GM12878 (cell line): ENCODE data around the gene ARHGAP22. TPM values are rescaled to one million over a fixed set of nuclear protein-coding genes. Genes with fewer than 3 reads are reported as not detected.

Source experiments
- ATAC-seq: fragments of 200-7000 bp; cut with Tn5 transposase; 3 replicates; pipeline ENCODE4 v1.9.1; 2020; ENCODE audit warnings: mild to moderate bottlenecking, moderate library complexity
- BruUV-seq: library from RNA; stranded (reverse); fragments of 400-500 nt; replicated peaks from 2 replicates; lab custom pipeline; 2021; lab: Mats Ljungman, UMichigan
- CTCF ChIA-PET: fragments of 300-600 bp; sonication (Branson Sonifier 250); formaldehyde crosslinking; extraction: SDS; loops from one replicate; lab custom pipeline; 2021; ENCODE audit warnings: inconsistent platforms; lab: Yijun Ruan, JAX
- POLR2A ChIA-PET: fragments of 350-600 bp; formaldehyde crosslinking; extraction: SDS; loops from one replicate; lab custom pipeline; 2021; ENCODE audit warnings: inconsistent platforms; lab: Charles Lee
- RAD21 ChIA-PET: fragments of 300-600 bp; sonication (Branson Sonifier 250); formaldehyde crosslinking; loops from one replicate; lab custom pipeline; 2023; ENCODE audit warnings: antibody characterized with exemption; ENCODE audit not compliant: unreplicated experiment; lab: Charles Lee
- SMC1A ChIA-PET: fragments of 300-600 bp; sonication (Branson Sonifier 250); formaldehyde crosslinking; loops from one replicate; lab custom pipeline; 2023; ENCODE audit not compliant: unreplicated experiment, uncharacterized antibody; lab: Charles Lee
- DNase-seq: peaks from one replicate; pipeline ENCODE4 v3.0.0-alpha.2; 2011; ENCODE audit warnings: low read depth, low spot score
- FAIRE-seq: peaks from 3 replicates; lab custom pipeline; 2011; peaks lifted over from hg19 to GRCh38; lab: Jason Lieb, UNC
- H2AFZ ChIP-seq: 2 replicates; pipeline ENCODE4 v1.6.0; 2011; ENCODE audit warnings: low read depth, low read length, control low read depth; ENCODE audit not compliant: control insufficient read depth
- H3K27ac ChIP-seq: 2 replicates; pipeline ENCODE4 v1.5.1; 2011; ENCODE audit warnings: control low read depth; ENCODE audit not compliant: control insufficient read depth, insufficient read depth
- H3K27me3 ChIP-seq, 2 experiments: replicated peaks in 1 of 2; 2 replicates each; pipeline versions ENCODE4 v1.6.0 to v1.6.1; 2011; ENCODE audit warnings: low read length in 1 of 2; ENCODE audit not compliant: control insufficient read depth in 2 of 2, insufficient read depth in 2 of 2
- H3K36me3 ChIP-seq, 2 experiments: 2 replicates each; pipeline ENCODE4 v1.5.1; 2011; ENCODE audit warnings: low read length in 1 of 2; ENCODE audit not compliant: control insufficient read depth in 2 of 2, insufficient read depth in 2 of 2
- H3K4me1 ChIP-seq: 2 replicates; pipeline ENCODE4 v1.6.1; 2011; ENCODE audit warnings: mild to moderate bottlenecking, low read length, moderate library complexity, mixed read lengths; ENCODE audit not compliant: control insufficient read depth, insufficient read depth
- H3K4me2 ChIP-seq: 2 replicates; pipeline ENCODE4 v1.6.0; 2011; ENCODE audit warnings: control low read depth; ENCODE audit not compliant: control insufficient read depth, insufficient read depth
- H3K4me3 ChIP-seq: fragments of 200-600 bp; sonication (generic); 2 replicates; pipeline ENCODE4 v1.5.1; 2016
- H3K79me2 ChIP-seq: 2 replicates; pipeline ENCODE4 v1.6.0; 2011; ENCODE audit warnings: low read length; ENCODE audit not compliant: control insufficient read depth, insufficient read depth
- H3K9ac ChIP-seq: 2 replicates; pipeline ENCODE4 v1.8.0; 2011; ENCODE audit warnings: low read length, control low read depth, mixed read lengths; ENCODE audit not compliant: control insufficient read depth, insufficient read depth
- H3K9me3 ChIP-seq: replicated peaks from 3 replicates; pipeline ENCODE4 v1.5.1; 2011; ENCODE audit warnings: mild to moderate bottlenecking, low read length; ENCODE audit not compliant: control insufficient read depth, insufficient read depth
- H4K20me1 ChIP-seq: 2 replicates; pipeline ENCODE4 v1.6.0; 2011; ENCODE audit not compliant: control insufficient read depth, insufficient read depth
- ATF3 ChIP-seq: IDR thresholded peaks from 2 replicates; pipeline ENCODE4 v1.6.1; 2011; ENCODE audit warnings: low read depth, mild to moderate bottlenecking, low read length, moderate library complexity, borderline replicate concordance; ENCODE audit errors: extremely low read depth
- CHD1 ChIP-seq: IDR thresholded peaks from 2 replicates; pipeline ENCODE4 v1.6.1; 2012; ENCODE audit warnings: low read depth, low read length, improper control_type of control experiment
- DPF2 ChIP-seq: fragments of 450-650 bp; IDR thresholded peaks from 2 replicates; pipeline ENCODE4 v1.6.1; 2017; ENCODE audit warnings: mild to moderate bottlenecking
- JUNB ChIP-seq: IDR thresholded peaks from 2 replicates; pipeline ENCODE4 v1.6.1; 2016; ENCODE audit warnings: antibody characterized with exemption, mild to moderate bottlenecking
- LARP7 ChIP-seq: fragments of 450-650 bp; IDR thresholded peaks from 2 replicates; pipeline ENCODE4 v1.6.1; 2017; ENCODE audit warnings: mild to moderate bottlenecking
- MLLT1 ChIP-seq: fragments of 450-650 bp; IDR thresholded peaks from 2 replicates; pipeline ENCODE4 v1.6.1; 2016; ENCODE audit warnings: mild to moderate bottlenecking
- MTA2 ChIP-seq: fragments of 450-650 bp; IDR thresholded peaks from 2 replicates; pipeline ENCODE4 v1.6.1; 2016; ENCODE audit warnings: low read depth, mild to moderate bottlenecking, moderate library complexity
- RUNX3 ChIP-seq: IDR thresholded peaks from 2 replicates; pipeline ENCODE4 v1.6.1; 2012; ENCODE audit warnings: low read length, inconsistent platforms
- SMAD5 ChIP-seq: IDR thresholded peaks from 2 replicates; pipeline ENCODE4 v1.6.1; 2016; ENCODE audit warnings: antibody characterized with exemption, low read depth
- SMC3 ChIP-seq: IDR thresholded peaks from 2 replicates; pipeline ENCODE4 v1.6.1; 2011; ENCODE audit warnings: low read length, improper control_type of control experiment, borderline replicate concordance
- TCF7 ChIP-seq: IDR thresholded peaks from 2 replicates; pipeline ENCODE4 v1.6.1; 2014; ENCODE audit warnings: antibody characterized with exemption, borderline replicate concordance
- YBX1 ChIP-seq: fragments of 450-650 bp; IDR thresholded peaks from 2 replicates; pipeline ENCODE4 v1.6.1; 2016; ENCODE audit warnings: antibody characterized with exemption
- ZNF24 ChIP-seq: fragments of 450-650 bp; IDR thresholded peaks from 2 replicates; pipeline ENCODE4 v1.6.1; 2017; ENCODE audit warnings: antibody characterized with exemption, mild to moderate bottlenecking
- ZNF274 ChIP-seq: IDR thresholded peaks from one replicate; pipeline ENCODE4 v1.8.0; 2011; ENCODE audit not compliant: insufficient read length, insufficient read depth
- ZSCAN29 ChIP-seq: fragments of 450-650 bp; IDR thresholded peaks from 2 replicates; pipeline ENCODE4 v1.6.1; 2017; ENCODE audit warnings: mild to moderate bottlenecking, moderate library complexity
- WGBS: methylation state at CpG from one replicate; pipeline ENCODE4 v1.1.6; 2016; ENCODE audit warnings: low lambda C conversion rate; ENCODE audit not compliant: insufficient replicate concordance, insufficient coverage; ENCODE audit errors: missing lambda C conversion rate; 5-methylcytosine and 5-hydroxymethylcytosine counted together
- in situ Hi-C: fragments of 300-500 bp; cut with MboI; formaldehyde crosslinking; loops from 9 replicates; pipeline ENCODE4 v1.14.3; 2018; ENCODE audit warnings: mixed read lengths
- intact Hi-C: fragments of 100-400 bp; cut with micrococcal nuclease; formaldehyde crosslinking; loops from one replicate; pipeline ENCODE4 v1.14.2; 2022; ENCODE audit not compliant: unreplicated experiment
- polyA plus RNA-seq, 11 experiments: library from polyadenylated mRNA; depleted of rRNA in 4 of 11; unstranded in 6 of 11; stranded (reverse) in 5 of 11; fragments of >200 nt; fragmentation: Nextera tagmentation in 4 of 11; fragmentation: Illumina TruSeq in 1 of 11; extraction: Ambion mirVana in 4 of 11; extraction: Trizol in 1 of 11; gene quantifications; 1 replicate in 1 of 11; 2 replicates in 10 of 11; pipeline versions ENCODE4 v1.2.1 to v1.2.3, GENCODE V29; 2011 to 2016; ENCODE audit warnings: inconsistent platforms in 2 of 11, missing spikeins in 2 of 11, low read depth in 1 of 11
- total RNA-seq, 4 experiments: library from RNA; depleted of rRNA in 3 of 4; stranded (reverse); fragments of >200 nt in 3 of 4; fragmentation: Illumina TruSeq in 1 of 4; extraction: Trizol in 1 of 4; gene quantifications; 2 replicates each; pipeline versions ENCODE4 v1.2.1 to v1.2.3, GENCODE V29; 2013 to 2021
- TF ChIP-seq, protein P1 (sequence below): fragments of 450-650 bp; IDR thresholded peaks from 2 replicates; pipeline ENCODE4 v1.6.1; 2018; ENCODE audit warnings: mild to moderate bottlenecking, low read depth, moderate library complexity; ENCODE audit not compliant: partially characterized antibody

Gene ARHGAP22
- total and polyA plus RNA-seq, 10 of the 15 experiments (the other 5 are each of a cell fraction or from before 2014, with no cell fraction given) = 0.07 to 0.61 (median 0.18) TPM; not detected in 5

- no TSS peak for BruUV-seq
- POLR2A ChIA-PET = interaction anchor here (0.9 kb wide), 1 partner anchor 10 kb away, joined by 4 read pairs; no protein-coding TSS in a partner anchor
- CTCF ChIA-PET = interaction anchor here (1.1 to 2.1 kb wide), 7 partner anchors 9 to 256 kb away, joined by 3 to 7 read pairs (median 4); no protein-coding TSS in a partner anchor
- intact Hi-C loops = no loop called here
- Histone ChIP-seq H3K27me3 (no peaks in the 10 kb centered on the region), H3K9me3 (no peaks in the 10 kb centered on the region), H3K4me3 (no peak overlapping the region), H2AFZ (no peak overlapping the region), H3K4me2 (peak overlapping the region; percentile 33; the same call in 1 of the 2 replicates), H3K9ac (no peak overlapping the region), H4K20me1 (no peaks in the 10 kb centered on the region), H3K36me3 (no peaks in the 10 kb centered on the region), H3K27ac (no peak overlapping the region), H3K79me2 (no peaks in the 10 kb centered on the region), H3K4me1 (peaks cover 8% of the 10 kb centered on the region; the same call in 1 of the 2 replicates)
- ATAC-seq (peak; percentile 67), DNase-seq (no peak), FAIRE-seq (no peak)
- SMC1A ChIA-PET = interaction anchor here (1.0 to 1.9 kb wide), 2 partner anchors 30 to 34 kb away, joined by 3 to 4 read pairs; no protein-coding TSS in a partner anchor
- 36% methylated on average over 3 of the region's 3 CpGs for WGBS
- in situ Hi-C loops = no loop called here
- RAD21 ChIA-PET = interaction anchor here (1.1 to 1.5 kb wide), 2 partner anchors 15 to 37 kb away, joined by 3 read pairs; no protein-coding TSS in a partner anchor
- TF ChIP-seq SMC3 = no peak
- no peak for TF ChIP-seq LARP7
- no peak for TF ChIP-seq ZNF24
- no peak for TF ChIP-seq MLLT1
- no peak for TF ChIP-seq YBX1
- TF ChIP-seq ZNF274 = no peak
- peak; percentile 61 for TF ChIP-seq MTA2
- peak; percentile 55 for TF ChIP-seq RUNX3
- TF ChIP-seq DPF2 = no peak
- TF ChIP-seq ATF3 = no peak
- TF ChIP-seq SMAD5 = no peak
- TF ChIP-seq, protein P1, sequence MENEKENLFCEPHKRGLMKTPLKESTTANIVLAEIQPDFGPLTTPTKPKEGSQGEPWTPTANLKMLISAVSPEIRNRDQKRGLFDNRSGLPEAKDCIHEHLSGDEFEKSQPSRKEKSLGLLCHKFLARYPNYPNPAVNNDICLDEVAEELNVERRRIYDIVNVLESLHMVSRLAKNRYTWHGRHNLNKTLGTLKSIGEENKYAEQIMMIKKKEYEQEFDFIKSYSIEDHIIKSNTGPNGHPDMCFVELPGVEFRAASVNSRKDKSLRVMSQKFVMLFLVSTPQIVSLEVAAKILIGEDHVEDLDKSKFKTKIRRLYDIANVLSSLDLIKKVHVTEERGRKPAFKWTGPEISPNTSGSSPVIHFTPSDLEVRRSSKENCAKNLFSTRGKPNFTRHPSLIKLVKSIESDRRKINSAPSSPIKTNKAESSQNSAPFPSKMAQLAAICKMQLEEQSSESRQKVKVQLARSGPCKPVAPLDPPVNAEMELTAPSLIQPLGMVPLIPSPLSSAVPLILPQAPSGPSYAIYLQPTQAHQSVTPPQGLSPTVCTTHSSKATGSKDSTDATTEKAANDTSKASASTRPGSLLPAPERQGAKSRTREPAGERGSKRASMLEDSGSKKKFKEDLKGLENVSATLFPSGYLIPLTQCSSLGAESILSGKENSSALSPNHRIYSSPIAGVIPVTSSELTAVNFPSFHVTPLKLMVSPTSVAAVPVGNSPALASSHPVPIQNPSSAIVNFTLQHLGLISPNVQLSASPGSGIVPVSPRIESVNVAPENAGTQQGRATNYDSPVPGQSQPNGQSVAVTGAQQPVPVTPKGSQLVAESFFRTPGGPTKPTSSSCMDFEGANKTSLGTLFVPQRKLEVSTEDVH = no peak
- no peak for TF ChIP-seq TCF7
- peak; percentile 29; the same call in 1 of the 2 replicates for TF ChIP-seq JUNB
- TF ChIP-seq CHD1 = no peak
- TF ChIP-seq ZSCAN29 = no peak
Measured at GRCh38 chr10:48400129-48400849, 204.6 kb downstream of the ARHGAP22 start.
